ENCODE results near the gene GATD1.

Gene GATD1

DNA sequence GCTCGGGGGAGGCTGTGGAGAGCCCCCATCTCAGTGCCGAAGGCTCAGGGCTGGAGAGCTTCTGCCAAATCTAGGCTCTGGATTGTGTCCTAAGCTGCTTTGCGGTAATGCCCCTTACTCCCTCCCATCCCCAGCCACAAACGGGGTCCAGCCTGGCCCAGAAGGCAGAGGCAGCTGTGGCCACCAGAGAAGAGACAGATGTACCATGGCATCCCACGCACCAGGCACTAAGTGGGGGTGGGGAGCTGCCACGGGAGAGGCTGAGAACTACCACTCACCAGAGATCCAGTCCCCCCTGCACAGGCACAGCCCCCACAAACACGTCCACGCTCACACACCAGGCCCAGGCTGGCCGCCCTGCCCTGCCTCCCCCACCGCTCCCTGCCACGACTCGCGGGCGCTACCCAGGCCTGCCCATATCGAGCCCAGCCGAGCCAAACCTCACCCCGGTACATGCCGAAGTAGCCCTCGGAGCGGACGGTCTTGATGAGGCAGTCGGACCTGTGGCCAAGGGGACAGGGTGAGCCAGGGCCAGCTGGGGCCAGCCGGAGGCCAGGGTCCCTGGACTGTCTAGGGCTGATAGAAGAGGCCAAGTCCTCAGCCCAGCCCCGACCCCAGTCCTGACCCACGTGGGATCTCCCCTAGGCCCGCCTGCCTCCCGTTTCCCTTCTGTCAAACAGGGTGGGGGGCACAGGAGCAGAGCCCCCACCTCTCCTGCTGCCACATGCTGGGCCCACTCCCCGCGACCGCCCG, 16.9 kb upstream of the GATD1 start:
- TF ChIP-seq ZNF274 (IDR thresholded peaks at IDR 0.05; ENCODE audit: low read depth, low read length) = no peak
- no peak for TF ChIP-seq SUZ12 (IDR thresholded peaks at IDR 0.05; ENCODE audit: extremely low read depth, insufficient read depth, insufficient read length)
- TF ChIP-seq YY1 (IDR thresholded peaks at IDR 0.05; ENCODE audit: insufficient read depth, insufficient read length) = no peak
- no peak overlapping the region for H3K4me3 ChIP-seq (ENCODE audit: insufficient read length, low read depth)
- peaks cover 43% of the 10 kb centered on the region for H3K36me3 ChIP-seq (ENCODE audit: insufficient read depth, insufficient read length, low read length)
- no peaks in the 10 kb centered on the region for H3K27me3 ChIP-seq (ENCODE audit: insufficient read depth, insufficient read length)
- DNase-seq (ENCODE audit: low read depth, low spot score) = no peak
- H3K9me3 ChIP-seq (ENCODE audit: insufficient read depth, low read length) = no peaks in the 10 kb centered on the region
- H3K4me1 ChIP-seq (ENCODE audit: insufficient read depth, insufficient read length) = peaks cover 49% of the 10 kb centered on the region
- H3K9ac ChIP-seq (ENCODE audit: insufficient read length, low read depth) = peak overlapping the region; percentile 59

DNA sequence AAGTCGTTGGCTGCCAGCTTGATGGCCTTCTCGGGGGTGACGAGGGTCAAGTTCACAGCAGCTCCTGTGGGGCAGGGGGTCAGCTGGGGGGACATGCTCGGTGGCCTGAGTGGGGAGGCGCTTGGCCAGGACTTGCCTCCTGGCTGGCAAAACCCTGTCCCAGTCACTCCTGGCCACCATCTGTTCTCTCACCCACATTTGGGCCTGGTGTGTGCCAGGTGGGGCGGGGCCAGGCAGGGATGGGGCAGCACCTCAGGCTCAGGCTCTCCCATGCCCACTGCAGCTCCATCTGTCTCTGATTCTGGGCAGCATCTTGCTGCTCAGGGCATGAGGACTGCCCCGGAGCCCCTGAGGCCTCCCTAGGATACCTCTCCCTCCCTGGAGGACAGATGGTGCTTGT, 16.3 kb upstream of the GATD1 start:
- no peaks in the 10 kb centered on the region for H3K9me3 ChIP-seq (ENCODE audit: insufficient read depth, low read length)
- H3K27me3 ChIP-seq (ENCODE audit: insufficient read depth, insufficient read length) = no peaks in the 10 kb centered on the region
- peaks cover 53% of the 10 kb centered on the region for H3K4me1 ChIP-seq (ENCODE audit: insufficient read depth, insufficient read length)
- peaks cover 39% of the 10 kb centered on the region for H3K36me3 ChIP-seq (ENCODE audit: insufficient read depth, insufficient read length, low read length)
- no peak overlapping the region for H3K4me3 ChIP-seq (ENCODE audit: insufficient read length, low read depth)
- H3K9ac ChIP-seq (ENCODE audit: insufficient read length, low read depth) = peak overlapping the region; percentile 15
- DNase-seq (ENCODE audit: low read depth, low spot score) = no peak
- TF ChIP-seq YY1 (IDR thresholded peaks at IDR 0.05; ENCODE audit: insufficient read depth, insufficient read length) = no peak
- TF ChIP-seq SUZ12 (IDR thresholded peaks at IDR 0.05; ENCODE audit: extremely low read depth, insufficient read depth, insufficient read length) = no peak
- no peak for TF ChIP-seq ZNF274 (IDR thresholded peaks at IDR 0.05; ENCODE audit: low read depth, low read length)

DNA sequence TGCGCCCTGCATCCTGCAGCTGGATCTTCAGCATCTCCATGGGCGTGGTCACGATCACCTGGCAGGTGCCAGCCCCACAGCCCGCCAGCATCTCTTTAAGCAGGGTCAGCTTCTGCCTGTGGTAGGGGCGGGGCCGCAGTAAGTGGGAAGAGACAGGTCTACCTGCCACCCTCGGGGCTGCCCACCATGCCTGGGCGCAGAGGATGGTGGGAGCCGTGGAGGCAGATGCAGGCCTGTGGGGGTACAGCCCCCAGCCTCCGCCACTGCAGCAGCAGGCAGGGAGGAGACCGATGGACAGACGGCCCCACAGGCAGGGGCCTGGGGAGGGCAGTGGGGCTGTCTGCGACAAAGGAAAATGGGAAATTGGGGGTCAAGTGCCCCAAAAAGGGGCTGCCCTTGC, 15.6 kb upstream of the GATD1 start:
- H3K9me3 ChIP-seq (ENCODE audit: insufficient read depth, low read length) = no peaks in the 10 kb centered on the region
- no peak overlapping the region for H3K4me3 ChIP-seq (ENCODE audit: insufficient read length, low read depth)
- H3K4me1 ChIP-seq (ENCODE audit: insufficient read depth, insufficient read length) = peaks cover 54% of the 10 kb centered on the region
- no peaks in the 10 kb centered on the region for H3K27me3 ChIP-seq (ENCODE audit: insufficient read depth, insufficient read length)
- TF ChIP-seq YY1 (IDR thresholded peaks at IDR 0.05; ENCODE audit: insufficient read depth, insufficient read length) (no peak), SUZ12 (IDR thresholded peaks at IDR 0.05; ENCODE audit: extremely low read depth, insufficient read depth, insufficient read length) (no peak), ZNF274 (IDR thresholded peaks at IDR 0.05; ENCODE audit: low read depth, low read length) (no peak)
- peaks cover 39% of the 10 kb centered on the region for H3K36me3 ChIP-seq (ENCODE audit: insufficient read depth, insufficient read length, low read length)
- DNase-seq (ENCODE audit: low read depth, low spot score) = no peak
- H3K9ac ChIP-seq (ENCODE audit: insufficient read length, low read depth) = no peak overlapping the region

DNA sequence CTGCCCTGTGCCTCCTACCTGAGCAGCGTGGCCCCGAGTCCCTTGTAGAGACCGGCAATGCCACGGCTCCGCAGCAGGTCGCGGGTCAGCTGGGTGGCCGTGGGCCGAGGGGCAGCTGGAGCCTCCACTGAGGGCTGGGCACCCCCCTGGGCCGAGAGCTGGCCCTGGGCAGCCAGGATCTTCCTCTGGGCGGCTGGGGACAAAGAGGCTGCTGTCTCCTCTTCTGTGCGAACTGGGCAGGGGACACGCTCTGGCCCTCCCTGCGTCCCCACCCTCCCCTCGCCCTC, 15.2 kb upstream of the GATD1 start:
- peaks cover 39% of the 10 kb centered on the region for H3K36me3 ChIP-seq (ENCODE audit: insufficient read depth, insufficient read length, low read length)
- no peaks in the 10 kb centered on the region for H3K9me3 ChIP-seq (ENCODE audit: insufficient read depth, low read length)
- DNase-seq (ENCODE audit: low read depth, low spot score) = no peak
- H3K4me3 ChIP-seq (ENCODE audit: insufficient read length, low read depth) = no peak overlapping the region
- H3K9ac ChIP-seq (ENCODE audit: insufficient read length, low read depth) = no peak overlapping the region
- TF ChIP-seq YY1 (IDR thresholded peaks at IDR 0.05; ENCODE audit: insufficient read depth, insufficient read length) = no peak
- TF ChIP-seq SUZ12 (IDR thresholded peaks at IDR 0.05; ENCODE audit: extremely low read depth, insufficient read depth, insufficient read length) = no peak
- TF ChIP-seq ZNF274 (IDR thresholded peaks at IDR 0.05; ENCODE audit: low read depth, low read length) = no peak
- peaks cover 58% of the 10 kb centered on the region for H3K4me1 ChIP-seq (ENCODE audit: insufficient read depth, insufficient read length)
- no peaks in the 10 kb centered on the region for H3K27me3 ChIP-seq (ENCODE audit: insufficient read depth, insufficient read length)

DNA sequence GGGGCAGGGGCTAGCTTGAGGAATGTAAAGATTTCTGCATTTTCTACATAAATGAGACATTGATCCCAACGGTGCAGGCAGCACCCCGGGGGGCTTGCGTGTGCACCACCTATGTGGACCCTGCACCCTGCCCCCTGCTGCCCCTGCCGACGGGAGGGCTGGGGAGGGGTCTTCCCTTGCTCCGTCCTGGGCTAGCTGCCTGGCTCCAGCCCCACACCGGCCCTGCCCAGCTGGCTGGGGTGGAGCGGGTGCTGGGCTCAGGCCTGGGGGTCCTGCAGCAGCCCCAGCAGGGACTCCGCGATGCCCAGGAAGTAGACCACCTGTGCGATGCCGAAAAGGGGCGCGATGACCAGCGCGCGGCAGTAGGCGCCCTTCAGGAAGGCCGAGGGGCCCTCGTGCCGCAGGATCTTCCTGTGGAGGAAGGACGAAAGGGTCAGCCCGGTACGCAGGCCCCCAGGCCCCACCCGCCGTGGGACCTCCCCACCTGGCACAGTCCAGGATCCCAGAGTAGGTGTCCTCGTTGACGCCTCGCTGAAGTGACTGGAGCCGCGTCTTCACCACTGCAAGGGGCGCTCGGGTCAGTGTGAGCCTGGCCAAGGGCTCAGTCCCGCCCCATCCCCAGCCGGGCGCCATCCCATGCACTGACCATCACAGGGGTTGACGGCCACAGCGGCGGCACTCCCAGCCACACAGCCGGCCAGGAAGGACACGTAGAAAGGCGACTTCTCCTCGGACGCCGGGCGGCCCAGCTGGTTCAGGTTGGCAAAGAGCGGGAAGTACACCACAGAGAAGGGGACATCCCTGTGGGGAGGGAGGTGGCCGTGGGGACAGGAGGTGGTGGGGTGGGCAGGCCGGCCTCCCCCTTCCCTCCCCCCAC, 14.6 kb upstream of the GATD1 start:
- H3K9me3 ChIP-seq (ENCODE audit: insufficient read depth, low read length) = no peaks in the 10 kb centered on the region
- H3K4me1 ChIP-seq (ENCODE audit: insufficient read depth, insufficient read length) = peaks cover 59% of the 10 kb centered on the region
- no peak overlapping the region for H3K4me3 ChIP-seq (ENCODE audit: insufficient read length, low read depth)
- no peak overlapping the region for H3K9ac ChIP-seq (ENCODE audit: insufficient read length, low read depth)
- H3K36me3 ChIP-seq (ENCODE audit: insufficient read depth, insufficient read length, low read length) = peaks cover 42% of the 10 kb centered on the region
- DNase-seq (ENCODE audit: low read depth, low spot score) = no peak
- no peak for TF ChIP-seq YY1 (IDR thresholded peaks at IDR 0.05; ENCODE audit: insufficient read depth, insufficient read length)
- TF ChIP-seq ZNF274 (IDR thresholded peaks at IDR 0.05; ENCODE audit: low read depth, low read length) = no peak
- no peak for TF ChIP-seq SUZ12 (IDR thresholded peaks at IDR 0.05; ENCODE audit: extremely low read depth, insufficient read depth, insufficient read length)
- no peaks in the 10 kb centered on the region for H3K27me3 ChIP-seq (ENCODE audit: insufficient read depth, insufficient read length)

DNA sequence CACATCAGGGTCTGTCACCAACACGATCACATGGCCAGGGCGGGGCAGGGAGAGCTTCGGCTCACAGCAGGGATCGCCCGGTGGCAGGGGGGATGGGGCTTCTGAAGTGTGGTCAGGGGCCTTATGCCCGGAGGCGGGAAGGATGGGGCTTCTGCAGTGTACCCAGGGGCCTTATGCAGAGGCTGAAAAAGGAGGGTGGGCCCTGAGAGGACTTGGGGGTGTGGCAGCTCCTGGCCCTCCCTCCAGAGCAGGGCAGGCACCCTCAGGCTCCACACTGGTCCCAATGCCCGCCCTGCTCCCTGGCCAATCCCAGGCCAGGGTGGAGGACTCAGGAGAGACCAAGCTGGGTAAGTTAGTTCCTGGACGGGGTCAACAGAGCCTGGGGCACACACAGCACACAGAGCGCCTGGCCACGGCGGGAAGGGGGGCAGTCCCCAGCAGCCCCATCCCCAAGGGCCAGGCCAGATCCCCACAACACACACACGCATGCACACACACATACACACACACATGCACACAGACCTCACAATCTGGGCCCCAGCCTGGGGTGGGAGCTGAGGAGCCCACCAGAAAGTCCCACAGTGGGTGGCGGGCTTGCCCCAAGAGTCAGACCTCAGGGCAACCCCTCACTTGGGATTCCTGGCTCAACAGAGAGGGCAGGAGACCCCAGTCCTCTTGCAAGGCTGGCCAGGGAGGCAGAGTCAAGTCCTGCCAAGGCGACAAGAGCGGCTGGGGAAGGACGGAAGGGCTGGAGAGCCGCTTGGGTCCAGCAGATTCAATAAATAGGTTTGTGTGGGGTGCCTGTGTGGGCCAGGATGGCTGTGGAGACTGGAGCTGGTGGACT, 13.7 kb upstream of the GATD1 start:
- TF ChIP-seq ZNF274 (IDR thresholded peaks at IDR 0.05; ENCODE audit: low read depth, low read length) = no peak
- no peak for TF ChIP-seq SUZ12 (IDR thresholded peaks at IDR 0.05; ENCODE audit: extremely low read depth, insufficient read depth, insufficient read length)
- TF ChIP-seq YY1 (IDR thresholded peaks at IDR 0.05; ENCODE audit: insufficient read depth, insufficient read length) = no peak
- peaks cover 48% of the 10 kb centered on the region for H3K36me3 ChIP-seq (ENCODE audit: insufficient read depth, insufficient read length, low read length)
- H3K4me3 ChIP-seq (ENCODE audit: insufficient read length, low read depth) = no peak overlapping the region
- H3K27me3 ChIP-seq (ENCODE audit: insufficient read depth, insufficient read length) = no peaks in the 10 kb centered on the region
- H3K9ac ChIP-seq (ENCODE audit: insufficient read length, low read depth) = peak overlapping the region; percentile 76
- no peaks in the 10 kb centered on the region for H3K9me3 ChIP-seq (ENCODE audit: insufficient read depth, low read length)
- H3K4me1 ChIP-seq (ENCODE audit: insufficient read depth, insufficient read length) = peaks cover 56% of the 10 kb centered on the region
- no peak for DNase-seq (ENCODE audit: low read depth, low spot score)

All from NT2/D1 (cell line).